ENCODE measurements around the gene AP3S2.

AP3S2 gene

GRCh38 chr15:89830639-89831038 is 63.2 kb downstream of the AP3S2 start:
- H3K27me3 ChIP-seq (ENCODE audit: insufficient read depth, insufficient read length), result no peaks in the 10 kb centered on the region
- no peak overlapping the region for H3K4me3 ChIP-seq (ENCODE audit: insufficient read length, low read depth)
- peaks cover 11% of the 10 kb centered on the region for H3K4me1 ChIP-seq (ENCODE audit: insufficient read depth, insufficient read length)
- TF ChIP-seq YY1 (IDR thresholded peaks at IDR 0.05; ENCODE audit: insufficient read depth, insufficient read length) (no peak), SUZ12 (IDR thresholded peaks at IDR 0.05; ENCODE audit: extremely low read depth, insufficient read depth, insufficient read length) (no peak), ZNF274 (IDR thresholded peaks at IDR 0.05; ENCODE audit: low read depth, low read length) (no peak)
- H3K36me3 ChIP-seq (ENCODE audit: insufficient read depth, insufficient read length, low read length), result peaks cover 35% of the 10 kb centered on the region
- no peaks in the 10 kb centered on the region for H3K9me3 ChIP-seq (ENCODE audit: insufficient read depth, low read length)
- DNase-seq (ENCODE audit: low read depth, low spot score), result no peak
- H3K9ac ChIP-seq (ENCODE audit: insufficient read length, low read depth), result no peak overlapping the region

- Histone ChIP-seq H3K9ac (ENCODE audit: insufficient read length, low read depth) (no peak overlapping the region), H3K4me1 (ENCODE audit: insufficient read depth, insufficient read length) (peaks cover 11% of the 10 kb centered on the region), H3K4me3 (ENCODE audit: insufficient read length, low read depth) (no peak overlapping the region), H3K36me3 (ENCODE audit: insufficient read depth, insufficient read length, low read length) (peaks cover 29% of the 10 kb centered on the region), H3K27me3 (ENCODE audit: insufficient read depth, insufficient read length) (no peaks in the 10 kb centered on the region), H3K9me3 (ENCODE audit: insufficient read depth, low read length) (no peaks in the 10 kb centered on the region)
- no peak for TF ChIP-seq YY1 (IDR thresholded peaks at IDR 0.05; ENCODE audit: insufficient read depth, insufficient read length)
- TF ChIP-seq SUZ12 (IDR thresholded peaks at IDR 0.05; ENCODE audit: extremely low read depth, insufficient read depth, insufficient read length), result no peak
- no peak for TF ChIP-seq ZNF274 (IDR thresholded peaks at IDR 0.05; ENCODE audit: low read depth, low read length)
- DNase-seq (ENCODE audit: low read depth, low spot score), result no peak
Measured at GRCh38 chr15:89829616-89830440, 64.0 kb downstream of the AP3S2 start.

- Histone ChIP-seq H3K9ac (ENCODE audit: insufficient read length, low read depth) (no peak overlapping the region), H3K4me3 (ENCODE audit: insufficient read length, low read depth) (no peak overlapping the region), H3K9me3 (ENCODE audit: insufficient read depth, low read length) (no peaks in the 10 kb centered on the region), H3K4me1 (ENCODE audit: insufficient read depth, insufficient read length) (peaks cover 15% of the 10 kb centered on the region), H3K27me3 (ENCODE audit: insufficient read depth, insufficient read length) (no peaks in the 10 kb centered on the region), H3K36me3 (ENCODE audit: insufficient read depth, insufficient read length, low read length) (peaks cover 23% of the 10 kb centered on the region)
- TF ChIP-seq SUZ12 (IDR thresholded peaks at IDR 0.05; ENCODE audit: extremely low read depth, insufficient read depth, insufficient read length) (no peak), ZNF274 (IDR thresholded peaks at IDR 0.05; ENCODE audit: low read depth, low read length) (no peak), YY1 (IDR thresholded peaks at IDR 0.05; ENCODE audit: insufficient read depth, insufficient read length) (no peak)
- no peak for DNase-seq (ENCODE audit: low read depth, low spot score)
Measured at GRCh38 chr15:89829161-89829560, 64.6 kb downstream of the AP3S2 start.

GRCh38 chr15:89828281-89829145 is 65.3 kb downstream of the AP3S2 start:
- Histone ChIP-seq H3K4me1 (ENCODE audit: insufficient read depth, insufficient read length) (peaks cover 15% of the 10 kb centered on the region), H3K4me3 (ENCODE audit: insufficient read length, low read depth) (no peak overlapping the region), H3K9me3 (ENCODE audit: insufficient read depth, low read length) (no peaks in the 10 kb centered on the region), H3K36me3 (ENCODE audit: insufficient read depth, insufficient read length, low read length) (peaks cover 16% of the 10 kb centered on the region), H3K9ac (ENCODE audit: insufficient read length, low read depth) (peak overlapping the region; percentile 1), H3K27me3 (ENCODE audit: insufficient read depth, insufficient read length) (no peaks in the 10 kb centered on the region)
- TF ChIP-seq SUZ12 (IDR thresholded peaks at IDR 0.05; ENCODE audit: extremely low read depth, insufficient read depth, insufficient read length), result no peak
- TF ChIP-seq ZNF274 (IDR thresholded peaks at IDR 0.05; ENCODE audit: low read depth, low read length), result no peak
- no peak for TF ChIP-seq YY1 (IDR thresholded peaks at IDR 0.05; ENCODE audit: insufficient read depth, insufficient read length)
- DNase-seq (ENCODE audit: low read depth, low spot score), result no peak

GRCh38 chr15:89827829-89828228 is 66.0 kb downstream of the AP3S2 start:
- H3K36me3 ChIP-seq (ENCODE audit: insufficient read depth, insufficient read length, low read length), result peaks cover 10% of the 10 kb centered on the region
- TF ChIP-seq ZNF274 (IDR thresholded peaks at IDR 0.05; ENCODE audit: low read depth, low read length), result no peak
- no peak for TF ChIP-seq YY1 (IDR thresholded peaks at IDR 0.05; ENCODE audit: insufficient read depth, insufficient read length)
- no peak for TF ChIP-seq SUZ12 (IDR thresholded peaks at IDR 0.05; ENCODE audit: extremely low read depth, insufficient read depth, insufficient read length)
- peaks cover 18% of the 10 kb centered on the region for H3K4me1 ChIP-seq (ENCODE audit: insufficient read depth, insufficient read length)
- no peak for DNase-seq (ENCODE audit: low read depth, low spot score)
- H3K4me3 ChIP-seq (ENCODE audit: insufficient read length, low read depth), result no peak overlapping the region
- H3K9me3 ChIP-seq (ENCODE audit: insufficient read depth, low read length), result no peaks in the 10 kb centered on the region
- no peak overlapping the region for H3K9ac ChIP-seq (ENCODE audit: insufficient read length, low read depth)
- H3K27me3 ChIP-seq (ENCODE audit: insufficient read depth, insufficient read length), result no peaks in the 10 kb centered on the region

- H3K4me1 ChIP-seq (ENCODE audit: insufficient read depth, insufficient read length), result peaks cover 24% of the 10 kb centered on the region
- H3K27me3 ChIP-seq (ENCODE audit: insufficient read depth, insufficient read length), result no peaks in the 10 kb centered on the region
- H3K4me3 ChIP-seq (ENCODE audit: insufficient read length, low read depth), result no peak overlapping the region
- H3K9me3 ChIP-seq (ENCODE audit: insufficient read depth, low read length), result no peaks in the 10 kb centered on the region
- no peak for TF ChIP-seq YY1 (IDR thresholded peaks at IDR 0.05; ENCODE audit: insufficient read depth, insufficient read length)
- no peak for TF ChIP-seq ZNF274 (IDR thresholded peaks at IDR 0.05; ENCODE audit: low read depth, low read length)
- TF ChIP-seq SUZ12 (IDR thresholded peaks at IDR 0.05; ENCODE audit: extremely low read depth, insufficient read depth, insufficient read length), result no peak
- H3K9ac ChIP-seq (ENCODE audit: insufficient read length, low read depth), result no peak overlapping the region
- DNase-seq (ENCODE audit: low read depth, low spot score), result no peak
- peaks cover 4% of the 10 kb centered on the region for H3K36me3 ChIP-seq (ENCODE audit: insufficient read depth, insufficient read length, low read length)
Measured at GRCh38 chr15:89826671-89827655, 66.8 kb downstream of the AP3S2 start.

Data from NT2/D1 (cell line).